ENCODE measurements around the gene SLC22A15. TPM values are rescaled to one million over a fixed set of nuclear protein-coding genes. Genes with fewer than 3 reads are reported as not detected.

SLC22A15 gene
- total RNA-seq, 1 donor from 2014 or later, result 5.6 TPM

DNA sequence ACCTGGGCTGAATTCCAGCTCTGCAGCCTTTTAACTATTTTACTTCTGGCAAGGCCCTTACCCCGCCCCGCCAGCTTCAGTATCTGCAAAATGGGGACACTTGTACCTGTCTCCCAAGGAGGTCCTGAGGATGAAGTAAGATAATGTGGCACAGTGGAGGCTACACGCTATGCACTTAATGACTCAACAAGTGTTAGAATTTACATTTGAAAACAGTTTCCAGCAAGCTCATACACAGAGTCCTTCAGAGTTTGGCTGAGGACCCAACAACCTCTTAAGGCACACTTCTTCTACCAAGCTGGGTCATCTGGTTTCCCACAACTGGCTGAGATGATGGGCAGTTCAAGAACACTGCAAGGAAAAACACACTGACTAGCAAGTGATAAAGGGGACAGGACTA, 30.2 kb upstream of the SLC22A15 start:
- H3K9me3 ChIP-seq, result no peaks in the 10 kb centered on the region
- no peaks in the 10 kb centered on the region for H3K36me3 ChIP-seq
- H3K27me3 ChIP-seq, result no peaks in the 10 kb centered on the region
- no peaks in the 10 kb centered on the region for H3K4me1 ChIP-seq
- no peak for TF ChIP-seq CTCF (IDR thresholded peaks at IDR 0.05)
- H3K27ac ChIP-seq, result no peak overlapping the region
- no peak for DNase-seq (ENCODE audit: low spot score in 2 of 2)
- intact Hi-C loops (cut with DNase I), result no loop called here
- H3K4me3 ChIP-seq, result no peak overlapping the region

DNA sequence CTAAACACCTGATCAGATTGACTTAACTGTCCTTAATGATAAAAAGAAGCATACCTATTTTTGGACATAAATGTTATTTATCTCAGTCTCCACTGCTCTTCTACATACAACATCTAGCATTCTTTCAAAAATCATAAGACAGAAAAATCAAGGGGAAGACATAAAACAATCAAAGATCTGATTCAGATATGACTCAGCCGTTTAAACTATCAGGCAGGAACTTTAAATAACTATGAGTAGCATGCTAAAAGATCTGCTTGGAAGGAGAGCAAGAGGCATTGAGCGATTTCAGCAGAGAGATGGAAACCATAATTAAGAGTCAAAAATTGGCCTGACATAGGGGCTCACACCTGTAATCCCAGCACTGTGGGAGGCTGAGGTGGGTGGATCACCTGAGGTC, 27.2 kb upstream of the SLC22A15 start:
- no peak for DNase-seq (ENCODE audit: low spot score in 2 of 2)
- Histone ChIP-seq H3K27me3 (no peaks in the 10 kb centered on the region), H3K4me3 (no peak overlapping the region), H3K4me1 (no peaks in the 10 kb centered on the region), H3K9me3 (no peaks in the 10 kb centered on the region), H3K36me3 (no peaks in the 10 kb centered on the region), H3K27ac (no peak overlapping the region)
- TF ChIP-seq CTCF (IDR thresholded peaks at IDR 0.05), result no peak
- intact Hi-C loops (cut with DNase I), result no loop called here

DNA sequence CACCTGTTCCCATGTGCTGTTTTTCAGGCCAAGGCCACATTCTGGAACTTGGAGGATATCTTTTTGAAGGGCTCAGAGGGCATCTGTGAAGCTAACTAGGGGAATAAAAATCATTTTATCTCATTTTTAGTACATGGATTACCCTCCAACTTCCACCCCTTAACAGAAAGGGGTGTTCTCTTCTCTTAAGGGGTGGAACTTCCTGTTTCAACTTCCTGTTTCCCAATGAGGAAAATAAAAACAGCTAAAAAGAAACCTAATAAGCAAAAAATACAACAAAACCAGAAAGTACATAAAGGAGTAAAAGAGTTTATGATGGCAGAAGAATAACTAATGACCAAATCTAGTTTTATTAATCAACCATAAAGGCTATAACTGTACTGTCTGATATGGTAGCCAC, 24.8 kb upstream of the SLC22A15 start:
- H3K4me3 ChIP-seq, result no peak overlapping the region
- no peak overlapping the region for H3K27ac ChIP-seq
- no peaks in the 10 kb centered on the region for H3K27me3 ChIP-seq
- H3K36me3 ChIP-seq, result no peaks in the 10 kb centered on the region
- intact Hi-C loops (cut with DNase I), result no loop called here
- DNase-seq (ENCODE audit: low spot score in 2 of 2), result no peak
- no peaks in the 10 kb centered on the region for H3K4me1 ChIP-seq
- no peak for TF ChIP-seq CTCF (IDR thresholded peaks at IDR 0.05)
- H3K9me3 ChIP-seq, result no peaks in the 10 kb centered on the region

- H3K9me3 ChIP-seq, result no peaks in the 10 kb centered on the region
- H3K27me3 ChIP-seq, result no peaks in the 10 kb centered on the region
- no peak for TF ChIP-seq CTCF (IDR thresholded peaks at IDR 0.05)
- H3K27ac ChIP-seq, result no peak overlapping the region
- H3K4me1 ChIP-seq, result no peaks in the 10 kb centered on the region
- DNase-seq (ENCODE audit: low spot score in 2 of 2), result no peak
- H3K36me3 ChIP-seq, result no peaks in the 10 kb centered on the region
- intact Hi-C loops (cut with DNase I), result no loop called here
- no peak overlapping the region for H3K4me3 ChIP-seq
Measured at GRCh38 chr1:115952547-115952946, 23.8 kb upstream of the SLC22A15 start.

DNA sequence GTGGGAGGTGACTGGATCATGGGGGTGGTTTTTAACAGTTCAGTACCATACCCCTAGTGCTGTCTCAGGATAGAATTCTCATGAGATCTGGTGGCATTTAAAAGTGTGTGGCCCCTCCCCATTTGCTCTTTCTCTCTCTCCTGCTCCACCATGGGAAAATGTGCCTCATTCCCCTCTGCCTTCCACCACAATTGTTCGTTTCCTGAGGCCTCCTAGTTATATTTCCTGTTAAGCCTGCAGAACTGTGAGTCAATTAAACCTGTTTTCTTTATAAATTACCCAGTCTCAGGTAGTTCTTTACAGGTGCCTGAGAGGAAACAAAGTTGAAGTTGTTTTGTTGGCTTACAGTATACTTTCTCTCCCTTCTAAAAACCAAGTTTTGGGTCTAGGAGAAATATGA, 23.1 kb upstream of the SLC22A15 start:
- intact Hi-C loops (cut with DNase I), result no loop called here
- no peaks in the 10 kb centered on the region for H3K27me3 ChIP-seq
- DNase-seq (ENCODE audit: low spot score in 2 of 2), result no peak
- H3K4me1 ChIP-seq, result no peaks in the 10 kb centered on the region
- TF ChIP-seq CTCF (IDR thresholded peaks at IDR 0.05), result no peak
- no peak overlapping the region for H3K27ac ChIP-seq
- no peak overlapping the region for H3K4me3 ChIP-seq
- no peaks in the 10 kb centered on the region for H3K36me3 ChIP-seq
- no peaks in the 10 kb centered on the region for H3K9me3 ChIP-seq

DNA sequence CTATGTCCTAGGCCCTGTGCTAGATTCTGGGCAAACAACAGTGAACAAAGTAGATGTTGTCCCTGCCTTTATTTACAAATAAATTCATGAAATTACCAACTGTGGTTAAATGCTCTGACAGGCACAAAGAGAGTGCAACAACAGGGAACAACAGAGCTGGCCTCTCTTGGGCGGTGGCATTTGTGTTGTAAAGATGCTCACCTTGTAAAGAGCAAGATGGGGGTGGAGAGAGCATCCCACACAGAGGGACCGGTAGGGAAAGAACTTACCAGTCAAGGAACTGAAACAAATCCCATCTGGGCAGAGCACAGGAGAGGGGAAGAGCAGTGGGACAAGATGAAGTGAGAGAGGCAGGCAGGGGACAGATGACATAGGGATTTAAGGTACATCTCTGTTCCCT, 21.6 kb upstream of the SLC22A15 start:
- no peaks in the 10 kb centered on the region for H3K36me3 ChIP-seq
- no peak for TF ChIP-seq CTCF (IDR thresholded peaks at IDR 0.05)
- intact Hi-C loops (cut with DNase I), result no loop called here
- H3K4me3 ChIP-seq, result no peak overlapping the region
- DNase-seq (ENCODE audit: low spot score in 2 of 2), result no peak
- H3K4me1 ChIP-seq, result no peaks in the 10 kb centered on the region
- no peak overlapping the region for H3K27ac ChIP-seq
- H3K27me3 ChIP-seq, result no peaks in the 10 kb centered on the region
- H3K9me3 ChIP-seq, result no peaks in the 10 kb centered on the region
